Measurements from ENCODE around the gene LRRN2. TPM values are rescaled to one million over a fixed set of nuclear protein-coding genes. Genes with fewer than 3 reads are reported as not detected.
A peak's percentile ranks its signal among the peaks of the same experiment; 100 is the strongest.

LRRN2 gene
- total and polyA plus RNA-seq, 11 donors: 0.65 to 4.2 (median 1.5) TPM

DNA sequence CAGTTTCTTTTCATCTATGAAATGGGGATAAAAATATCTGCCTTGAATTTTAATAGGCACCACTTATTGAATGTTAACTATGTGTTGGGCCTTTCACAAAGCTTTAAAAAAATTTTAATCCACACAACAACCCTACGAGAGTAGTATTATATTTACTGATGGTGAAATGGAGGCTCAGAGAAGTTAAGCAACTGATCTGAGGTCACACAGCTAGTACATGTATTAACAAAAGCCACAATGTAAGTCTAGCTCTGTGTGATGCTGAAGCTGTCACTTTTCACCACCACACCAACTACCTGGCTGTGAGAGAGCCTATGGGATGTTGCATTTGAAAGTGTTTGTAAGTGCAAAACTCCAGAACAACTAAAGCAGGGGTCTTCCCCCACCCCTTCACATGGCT, 44.1 kb downstream of the LRRN2 start:
- peaks cover 0 to 7% (median 0%) of the 10 kb centered on the region in 12 donors for H3K9me3 ChIP-seq
- no peak overlapping the region for H3K4me3 ChIP-seq
- H3K4me1 ChIP-seq: peaks cover 0 to 6% (median 0%) of the 10 kb centered on the region in 12 donors
- DNase-seq: no peak
- no peak overlapping the region for H3K27ac ChIP-seq
- ATAC-seq: no peak
- peaks cover 0 to 14% (median 0%) of the 10 kb centered on the region in 9 donors for H3K27me3 ChIP-seq
- intact Hi-C loops (cut with DNase I): no loop called here
- 92 to 96% (median 94%) methylated on average over 1 of the region's 1 CpG for WGBS, 4 donors
- H3K36me3 ChIP-seq: no peaks in the 10 kb centered on the region
- TF ChIP-seq, protein P1, sequence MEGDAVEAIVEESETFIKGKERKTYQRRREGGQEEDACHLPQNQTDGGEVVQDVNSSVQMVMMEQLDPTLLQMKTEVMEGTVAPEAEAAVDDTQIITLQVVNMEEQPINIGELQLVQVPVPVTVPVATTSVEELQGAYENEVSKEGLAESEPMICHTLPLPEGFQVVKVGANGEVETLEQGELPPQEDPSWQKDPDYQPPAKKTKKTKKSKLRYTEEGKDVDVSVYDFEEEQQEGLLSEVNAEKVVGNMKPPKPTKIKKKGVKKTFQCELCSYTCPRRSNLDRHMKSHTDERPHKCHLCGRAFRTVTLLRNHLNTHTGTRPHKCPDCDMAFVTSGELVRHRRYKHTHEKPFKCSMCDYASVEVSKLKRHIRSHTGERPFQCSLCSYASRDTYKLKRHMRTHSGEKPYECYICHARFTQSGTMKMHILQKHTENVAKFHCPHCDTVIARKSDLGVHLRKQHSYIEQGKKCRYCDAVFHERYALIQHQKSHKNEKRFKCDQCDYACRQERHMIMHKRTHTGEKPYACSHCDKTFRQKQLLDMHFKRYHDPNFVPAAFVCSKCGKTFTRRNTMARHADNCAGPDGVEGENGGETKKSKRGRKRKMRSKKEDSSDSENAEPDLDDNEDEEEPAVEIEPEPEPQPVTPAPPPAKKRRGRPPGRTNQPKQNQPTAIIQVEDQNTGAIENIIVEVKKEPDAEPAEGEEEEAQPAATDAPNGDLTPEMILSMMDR (IDR thresholded peaks at IDR 0.05): no peak
- TF ChIP-seq POLR2A (IDR thresholded peaks at IDR 0.05): no peak

DNA sequence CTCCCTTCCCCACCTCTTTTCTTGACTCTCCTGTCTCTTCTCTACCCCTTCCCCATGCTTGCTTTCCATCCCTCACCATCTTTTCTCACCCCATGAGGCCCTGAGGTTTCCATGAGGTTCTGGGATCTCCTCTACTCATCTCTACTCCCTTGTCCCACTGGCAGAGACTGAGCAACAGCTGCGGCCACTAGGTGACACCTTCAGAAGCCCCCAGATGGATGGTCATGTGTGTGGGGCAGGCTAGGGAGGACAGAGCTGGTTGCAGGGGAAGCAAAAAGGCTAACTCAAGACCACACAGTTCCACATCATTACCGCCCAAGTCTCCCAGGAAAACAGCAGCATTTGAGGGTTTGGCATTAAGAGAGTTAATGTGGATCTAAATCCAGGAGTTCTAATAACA, 45.0 kb downstream of the LRRN2 start:
- no peak overlapping the region for H3K27ac ChIP-seq
- ATAC-seq (no peak), DNase-seq (no peak)
- intact Hi-C loops (cut with DNase I): no loop called here
- no peak overlapping the region for H3K4me3 ChIP-seq
- peaks cover 0 to 14% (median 0%) of the 10 kb centered on the region in 9 donors for H3K27me3 ChIP-seq
- WGBS, 4 donors: 82 to 93% (median 88%) methylated on average over 2 of the region's 2 CpGs
- H3K9me3 ChIP-seq: peaks cover 0 to 7% (median 0%) of the 10 kb centered on the region in 12 donors
- H3K36me3 ChIP-seq: no peaks in the 10 kb centered on the region
- H3K4me1 ChIP-seq: peaks cover 0 to 6% (median 0%) of the 10 kb centered on the region in 12 donors
- no peak for TF ChIP-seq POLR2A (IDR thresholded peaks at IDR 0.05)
- TF ChIP-seq, protein P1 (IDR thresholded peaks at IDR 0.05): no peak

DNA sequence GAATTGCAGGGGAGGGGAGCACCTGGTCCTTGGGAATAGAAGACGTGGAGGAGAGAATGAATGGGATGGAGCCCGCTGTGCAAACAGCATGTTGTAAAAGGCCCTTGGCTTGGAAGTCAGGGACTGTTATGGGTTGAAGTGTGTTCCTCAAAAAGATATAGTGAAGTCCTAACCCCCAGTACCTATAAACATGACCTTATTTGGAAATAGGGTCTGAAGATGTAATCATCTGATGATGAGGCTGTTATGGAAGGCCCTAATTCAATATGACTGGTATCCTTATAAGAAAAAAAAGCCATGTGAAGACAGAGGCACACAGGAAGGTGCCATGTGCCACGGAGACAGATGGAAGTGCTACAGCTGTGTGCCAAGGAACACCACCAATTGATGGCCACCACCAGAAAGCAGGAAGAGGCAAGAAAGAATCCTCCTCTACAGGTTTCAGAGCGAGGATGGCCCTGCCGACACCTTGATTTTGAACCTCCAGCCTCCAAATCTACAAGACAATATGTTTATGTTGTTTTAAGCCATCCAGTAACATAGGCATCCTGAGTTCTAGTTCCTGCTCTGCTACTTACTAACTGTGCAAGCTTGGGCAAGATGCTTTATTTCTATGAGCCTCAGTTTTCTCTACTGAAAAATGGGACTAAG, 51.2 kb downstream of the LRRN2 start:
- ATAC-seq (no peak), DNase-seq (no peak)
- TF ChIP-seq, protein P1 (IDR thresholded peaks at IDR 0.05): no peak
- no peak for TF ChIP-seq POLR2A (IDR thresholded peaks at IDR 0.05)
- Histone ChIP-seq H3K36me3 (no peaks in the 10 kb centered on the region), H3K27me3 (peaks cover 0 to 8% (median 0%) of the 10 kb centered on the region in 9 donors), H3K9me3 (no peaks in the 10 kb centered on the region), H3K4me1 (peaks cover 0 to 6% (median 0%) of the 10 kb centered on the region in 12 donors), H3K4me3 (no peak overlapping the region), H3K27ac (no peak overlapping the region)
- intact Hi-C loops (cut with DNase I): no loop called here
- 92 to 95% (median 94%) methylated on average over 5 of the region's 5 CpGs for WGBS, 4 donors

DNA sequence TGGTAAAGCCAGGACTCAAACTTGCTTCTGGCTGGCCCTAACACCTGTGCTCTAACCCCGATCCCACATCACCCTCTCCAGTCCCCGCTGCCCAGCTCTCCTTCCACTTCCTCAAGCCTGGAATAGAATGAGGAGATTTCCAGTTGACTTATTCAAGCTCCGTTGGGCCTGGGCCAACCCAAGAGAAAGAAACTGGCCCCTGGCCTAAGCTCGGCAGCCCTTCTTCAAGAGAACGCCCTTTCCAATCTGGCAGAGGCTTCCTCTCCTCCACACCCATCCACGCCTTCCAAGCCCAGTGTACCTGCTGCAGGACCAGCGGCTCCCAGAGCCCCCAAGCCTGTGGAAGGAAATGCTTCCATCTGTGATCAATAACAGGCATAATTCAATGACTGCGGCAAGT, 51.9 kb downstream of the LRRN2 start:
- no peak overlapping the region for H3K4me3 ChIP-seq
- H3K27ac ChIP-seq: no peak overlapping the region
- peaks cover 0 to 8% (median 0%) of the 10 kb centered on the region in 9 donors for H3K27me3 ChIP-seq
- TF ChIP-seq POLR2A (IDR thresholded peaks at IDR 0.05): no peak
- TF ChIP-seq, protein P1 (IDR thresholded peaks at IDR 0.05): no peak
- H3K9me3 ChIP-seq: no peaks in the 10 kb centered on the region
- DNase-seq: no peak
- peak in 1 of 4 donors; percentile 61 for ATAC-seq
- H3K36me3 ChIP-seq: no peaks in the 10 kb centered on the region
- 40 to 62% (median 57%) methylated on average over 8 of the region's 8 CpGs for WGBS, 4 donors
- peaks cover 0 to 6% (median 0%) of the 10 kb centered on the region in 12 donors for H3K4me1 ChIP-seq
- intact Hi-C loops (cut with DNase I): no loop called here
